ENCODE results near the gene RAP1GAP. TPM values are rescaled to one million over a fixed set of nuclear protein-coding genes. Genes with fewer than 3 reads are reported as not detected.

Gene RAP1GAP
- total RNA-seq, 1 donor from 2014 or later = 1.2 TPM

- DNase-seq (ENCODE audit: extremely low spot score in 2 of 2) = no peak
- Histone ChIP-seq H3K4me1 (peaks cover 48% of the 10 kb centered on the region), H3K4me3 (no peak overlapping the region), H3K9me3 (no peaks in the 10 kb centered on the region), H3K27ac (peak overlapping the region; percentile 11), H3K27me3 (peaks cover 5% of the 10 kb centered on the region), H3K36me3 (no peaks in the 10 kb centered on the region)
- no peak for TF ChIP-seq POLR2AphosphoS5 (IDR thresholded peaks at IDR 0.05; ENCODE audit: insufficient read depth in 1 of 2, low read depth in 1 of 2)
- no peak for TF ChIP-seq CTCF (IDR thresholded peaks at IDR 0.05)
- TF ChIP-seq POLR2A (IDR thresholded peaks at IDR 0.05) = no peak
- intact Hi-C loops (cut with DNase I) = no loop called here
Observed at GRCh38 chr1:21672478-21673276, 3.5 kb upstream of the RAP1GAP start.

- Histone ChIP-seq H3K36me3 (no peaks in the 10 kb centered on the region), H3K27ac (no peak overlapping the region), H3K9me3 (no peaks in the 10 kb centered on the region), H3K4me3 (no peak overlapping the region), H3K27me3 (peaks cover 5% of the 10 kb centered on the region), H3K4me1 (peaks cover 48% of the 10 kb centered on the region)
- no peak for DNase-seq (ENCODE audit: extremely low spot score in 2 of 2)
- no peak for TF ChIP-seq POLR2AphosphoS5 (IDR thresholded peaks at IDR 0.05; ENCODE audit: insufficient read depth in 1 of 2, low read depth in 1 of 2)
- TF ChIP-seq CTCF (IDR thresholded peaks at IDR 0.05) = no peak
- no peak for TF ChIP-seq POLR2A (IDR thresholded peaks at IDR 0.05)
- intact Hi-C loops (cut with DNase I) = no loop called here
Observed at GRCh38 chr1:21671915-21672314, 2.8 kb upstream of the RAP1GAP start.

DNA sequence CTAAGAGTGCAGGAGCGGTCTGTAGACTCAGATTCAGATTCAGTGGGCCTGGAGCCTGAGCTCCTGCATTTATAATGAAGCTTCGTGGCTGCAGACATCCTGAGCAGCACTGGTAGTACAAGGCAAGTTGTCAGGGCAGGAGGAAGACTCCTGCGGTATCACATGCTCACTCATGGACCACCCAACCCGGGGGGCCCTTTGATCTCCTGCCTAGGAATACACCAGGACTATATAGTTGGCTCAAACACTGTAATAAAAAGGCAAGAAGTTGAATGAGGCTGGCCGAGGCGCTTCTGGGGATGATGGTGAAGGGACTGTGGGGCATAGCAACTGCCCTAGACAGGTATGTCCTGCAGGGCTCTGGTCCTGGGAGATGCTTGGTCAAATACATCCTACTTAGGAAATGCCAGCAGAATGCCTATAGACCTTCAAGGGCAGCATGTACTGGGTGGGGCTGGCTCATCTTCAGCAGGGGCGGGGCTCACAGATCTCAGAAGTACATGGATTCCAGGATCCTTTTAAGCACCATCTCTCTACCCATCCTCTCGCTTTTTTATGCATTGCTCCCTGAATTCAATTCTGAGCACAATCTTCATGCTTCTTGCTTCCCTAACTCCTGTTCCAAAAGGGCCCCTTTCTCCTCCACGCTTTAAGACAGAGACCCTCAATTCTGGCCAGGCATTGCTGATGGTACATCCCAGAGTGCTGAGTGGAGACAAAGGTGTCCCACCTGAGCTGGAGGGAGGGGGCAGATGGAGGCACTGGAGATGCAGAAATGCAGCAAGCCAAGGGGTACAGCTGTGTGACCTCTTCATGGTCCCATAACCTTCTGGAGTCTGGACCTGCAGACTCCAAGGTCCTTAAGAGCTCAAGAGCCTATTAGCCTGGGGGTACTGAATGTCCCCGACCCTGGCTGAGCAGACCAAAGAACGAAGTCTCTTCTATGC lies 2.1 kb upstream of the RAP1GAP start:
- Histone ChIP-seq H3K9me3 (no peaks in the 10 kb centered on the region), H3K27me3 (peaks cover 5% of the 10 kb centered on the region), H3K36me3 (no peaks in the 10 kb centered on the region), H3K4me1 (peaks cover 48% of the 10 kb centered on the region), H3K4me3 (no peak overlapping the region), H3K27ac (no peak overlapping the region)
- peak in 1 of 2 donors; percentile 67 for DNase-seq (ENCODE audit: extremely low spot score in 2 of 2)
- TF ChIP-seq POLR2A (IDR thresholded peaks at IDR 0.05) (no peak), POLR2AphosphoS5 (IDR thresholded peaks at IDR 0.05; ENCODE audit: insufficient read depth in 1 of 2, low read depth in 1 of 2) (no peak), CTCF (IDR thresholded peaks at IDR 0.05) (no peak)
- intact Hi-C loops (cut with DNase I) = no loop called here

DNA sequence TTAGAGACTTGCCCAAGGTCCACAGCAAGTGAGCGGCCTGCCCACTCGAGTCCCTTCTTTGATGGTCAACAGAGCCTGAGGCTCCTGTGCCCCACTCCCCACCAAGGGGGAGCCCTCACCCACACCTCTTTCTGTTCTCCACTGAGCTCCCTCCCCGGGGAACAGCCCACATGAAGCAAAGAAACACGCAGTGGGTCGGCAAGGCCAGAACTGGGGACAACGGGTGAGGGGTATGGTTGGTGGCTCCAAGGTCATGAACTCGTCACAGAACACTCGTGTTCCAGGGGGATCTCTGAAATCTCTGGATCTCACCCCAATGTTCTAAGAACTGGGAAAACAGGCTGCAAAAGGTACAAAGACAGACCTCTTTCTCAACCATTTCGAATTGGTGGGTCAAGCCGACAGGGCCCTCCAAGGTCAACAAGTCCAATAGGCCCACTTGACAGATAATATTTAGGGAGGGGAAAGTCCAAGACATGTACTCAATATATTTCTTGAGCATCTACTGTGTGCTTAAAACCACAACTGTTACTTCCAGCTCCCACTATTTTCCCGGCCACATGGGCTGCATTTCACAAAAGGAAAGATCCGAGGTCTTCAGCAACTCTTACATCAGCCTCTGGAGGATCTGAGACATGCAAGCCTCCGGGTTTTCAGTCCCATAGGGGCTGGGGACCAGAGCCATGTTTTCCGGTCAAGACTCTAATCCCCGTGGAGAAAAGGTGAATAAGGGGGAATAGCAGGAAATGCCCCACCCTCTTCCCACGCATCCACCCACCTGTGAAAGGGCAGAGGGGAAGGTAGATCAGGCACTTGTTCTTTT lies 1.1 kb upstream of the RAP1GAP start:
- peaks cover 5% of the 10 kb centered on the region for H3K27me3 ChIP-seq
- H3K36me3 ChIP-seq = no peaks in the 10 kb centered on the region
- peaks cover 48% of the 10 kb centered on the region for H3K4me1 ChIP-seq
- DNase-seq (ENCODE audit: extremely low spot score in 2 of 2) = no peak
- peak overlapping the region in 1 of 2 donors; percentile 52 for H3K4me3 ChIP-seq
- no peak overlapping the region for H3K27ac ChIP-seq
- TF ChIP-seq CTCF (IDR thresholded peaks at IDR 0.05) (no peak), POLR2AphosphoS5 (IDR thresholded peaks at IDR 0.05; ENCODE audit: insufficient read depth in 1 of 2, low read depth in 1 of 2) (no peak), POLR2A (IDR thresholded peaks at IDR 0.05) (no peak)
- intact Hi-C loops (cut with DNase I) = no loop called here
- H3K9me3 ChIP-seq = no peaks in the 10 kb centered on the region

Data from vagina (tissue), 2 donors.